ENCODE results near the gene RNF222.

DNA sequence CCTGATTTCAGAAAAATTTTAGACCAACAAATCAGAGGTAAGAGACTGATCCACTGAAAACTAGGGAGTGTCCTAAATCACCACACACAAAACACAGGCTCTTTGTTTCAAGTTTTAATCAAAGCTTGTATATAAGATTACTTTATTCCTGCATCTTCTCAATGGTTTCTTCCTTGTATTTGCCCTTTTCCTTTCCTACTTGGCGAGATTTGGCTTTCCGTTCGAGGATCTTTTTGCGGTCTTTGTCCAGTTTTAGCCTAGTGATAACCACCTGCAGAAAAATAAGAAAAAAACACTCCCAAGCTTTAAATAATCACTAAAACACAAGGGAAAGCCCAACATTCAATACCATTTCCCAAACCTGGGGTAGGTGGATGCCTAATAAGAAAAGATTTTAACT is 20.2 kb downstream of the RNF222 start:
- TF ChIP-seq, protein P1, sequence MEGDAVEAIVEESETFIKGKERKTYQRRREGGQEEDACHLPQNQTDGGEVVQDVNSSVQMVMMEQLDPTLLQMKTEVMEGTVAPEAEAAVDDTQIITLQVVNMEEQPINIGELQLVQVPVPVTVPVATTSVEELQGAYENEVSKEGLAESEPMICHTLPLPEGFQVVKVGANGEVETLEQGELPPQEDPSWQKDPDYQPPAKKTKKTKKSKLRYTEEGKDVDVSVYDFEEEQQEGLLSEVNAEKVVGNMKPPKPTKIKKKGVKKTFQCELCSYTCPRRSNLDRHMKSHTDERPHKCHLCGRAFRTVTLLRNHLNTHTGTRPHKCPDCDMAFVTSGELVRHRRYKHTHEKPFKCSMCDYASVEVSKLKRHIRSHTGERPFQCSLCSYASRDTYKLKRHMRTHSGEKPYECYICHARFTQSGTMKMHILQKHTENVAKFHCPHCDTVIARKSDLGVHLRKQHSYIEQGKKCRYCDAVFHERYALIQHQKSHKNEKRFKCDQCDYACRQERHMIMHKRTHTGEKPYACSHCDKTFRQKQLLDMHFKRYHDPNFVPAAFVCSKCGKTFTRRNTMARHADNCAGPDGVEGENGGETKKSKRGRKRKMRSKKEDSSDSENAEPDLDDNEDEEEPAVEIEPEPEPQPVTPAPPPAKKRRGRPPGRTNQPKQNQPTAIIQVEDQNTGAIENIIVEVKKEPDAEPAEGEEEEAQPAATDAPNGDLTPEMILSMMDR (conservative IDR thresholded peaks at IDR 0.05 in 1 of 2, IDR thresholded peaks at IDR 0.05 in 1 of 2; ENCODE audit: low read depth in 1 of 2, low read length in 2 of 2): no peak
- no peak for TF ChIP-seq EZH2 (IDR thresholded peaks at IDR 0.05; ENCODE audit: low read length, missing control alignments)

Data from fibroblast of lung (primary cell).